ENCODE results near the gene HAT1. TPM values are rescaled to one million over a fixed set of nuclear protein-coding genes. Genes with fewer than 3 reads are reported as not detected.
"Not testable (repeated sequence)": the region's sequence is repeated elsewhere in the genome, so short reads cannot be mapped to it uniquely, and the experiment has no call there.

The HAT1 gene
- total RNA-seq, 1 donor from 2014 or later: 32.7 TPM

DNA sequence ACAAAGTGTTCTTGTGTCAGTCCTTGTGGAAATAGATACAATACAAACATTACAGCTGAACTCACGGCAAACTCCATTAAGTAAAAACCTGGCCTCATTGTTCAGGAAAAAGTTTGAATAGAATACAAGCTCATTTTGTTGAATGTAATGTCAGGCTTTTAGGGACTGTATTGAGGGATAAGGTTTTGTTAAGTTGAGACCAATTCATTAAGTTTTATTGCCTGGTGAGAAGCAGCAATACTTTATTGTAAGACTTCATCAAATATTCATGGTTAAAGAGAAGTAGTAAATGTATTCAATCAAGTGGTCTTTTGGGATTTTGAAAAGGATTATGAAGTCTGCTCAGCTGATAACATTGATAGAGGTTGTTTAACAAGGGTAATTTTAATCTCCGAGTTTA, 42.0 kb downstream of the HAT1 start:
- intact Hi-C loops (cut with DNase I): no loop called here
- no peak for DNase-seq (ENCODE audit: low spot score)

GRCh38 chr2:171965238-171965637, 43.0 kb downstream of the HAT1 start:
- no peak for DNase-seq (ENCODE audit: low spot score)
- intact Hi-C loops (cut with DNase I): no loop called here

DNA sequence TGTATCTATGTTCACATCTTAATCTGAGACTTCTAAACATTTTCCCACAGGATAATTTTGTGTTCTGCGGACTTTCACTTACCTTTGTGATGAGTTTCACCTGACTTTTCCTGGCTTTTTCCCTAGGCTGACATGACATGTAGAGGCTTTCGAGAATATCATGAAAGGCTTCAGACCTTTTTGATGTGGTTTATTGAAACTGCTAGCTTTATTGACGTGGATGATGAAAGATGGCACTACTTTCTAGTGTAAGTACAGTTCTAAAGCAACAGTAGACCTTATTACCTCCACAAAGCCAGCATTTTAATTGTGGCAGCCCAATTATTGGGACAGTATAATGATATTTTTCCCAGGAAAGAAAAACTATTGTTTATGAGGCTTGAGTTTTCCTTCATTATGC, 43.4 kb downstream of the HAT1 start:
- intact Hi-C loops (cut with DNase I): no loop called here
- no peak for DNase-seq (ENCODE audit: low spot score)

DNA sequence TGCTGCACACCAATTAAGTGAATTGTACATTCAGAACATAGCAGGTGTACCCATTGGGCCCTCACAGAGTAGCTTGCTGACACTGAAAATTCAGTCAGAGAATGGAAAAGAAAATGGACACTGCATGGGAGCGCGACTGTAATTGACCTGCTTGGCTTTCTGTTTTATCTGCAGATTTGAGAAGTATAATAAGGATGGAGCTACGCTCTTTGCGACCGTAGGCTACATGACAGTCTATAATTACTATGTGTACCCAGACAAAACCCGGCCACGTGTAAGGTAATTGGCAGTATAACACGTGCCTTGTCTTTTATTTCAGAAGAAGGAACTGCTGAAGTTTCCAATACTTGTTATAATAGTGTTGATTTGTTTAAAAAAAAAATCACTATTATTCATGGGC, 44.0 kb downstream of the HAT1 start:
- intact Hi-C loops (cut with DNase I): no loop called here
- DNase-seq (ENCODE audit: low spot score): no peak

DNA sequence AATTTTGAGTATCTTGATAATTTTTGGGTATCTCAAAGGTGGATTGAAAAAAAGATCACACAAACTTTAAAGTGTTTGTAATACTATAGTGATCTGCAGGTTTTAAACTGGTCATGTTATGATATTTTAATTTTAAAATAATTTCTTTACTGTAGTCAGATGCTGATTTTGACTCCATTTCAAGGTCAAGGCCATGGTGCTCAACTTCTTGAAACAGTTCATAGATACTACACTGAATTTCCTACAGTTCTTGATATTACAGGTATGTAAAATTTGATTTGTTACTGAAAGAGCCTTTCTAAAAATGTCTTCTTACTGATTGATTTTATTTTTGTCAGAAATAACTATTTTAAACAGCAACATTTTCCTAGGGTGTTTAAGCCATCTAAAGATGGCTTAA, 44.4 kb downstream of the HAT1 start:
- intact Hi-C loops (cut with DNase I): no loop called here
- DNase-seq (ENCODE audit: low spot score): no peak

DNA sequence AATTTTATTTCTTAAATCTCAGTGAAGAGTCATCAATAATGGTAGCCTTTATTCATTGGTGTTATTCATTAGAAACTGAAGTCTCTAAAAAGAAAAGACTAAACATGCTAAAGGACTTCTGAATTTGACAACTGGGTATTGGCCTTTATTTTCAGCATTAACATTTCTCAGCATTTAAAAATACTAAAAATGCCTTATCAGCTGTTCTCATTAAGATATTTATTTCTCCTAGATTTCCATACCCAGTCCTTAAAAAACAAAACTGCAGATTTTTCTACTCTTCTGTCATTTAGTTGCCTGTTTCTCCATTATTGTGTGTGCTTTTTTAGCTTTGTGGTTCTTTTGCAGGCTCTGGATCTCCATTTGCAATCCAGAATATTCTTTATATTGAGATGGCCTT, 46.2 kb downstream of the HAT1 start:
- intact Hi-C loops (cut with DNase I): no loop called here
- DNase-seq (ENCODE audit: low spot score): no peak

GRCh38 chr2:171972329-171972982, 50.2 kb downstream of the HAT1 start:
- no peak for DNase-seq (ENCODE audit: low spot score)
- intact Hi-C loops (cut with DNase I): no loop called here

DNA sequence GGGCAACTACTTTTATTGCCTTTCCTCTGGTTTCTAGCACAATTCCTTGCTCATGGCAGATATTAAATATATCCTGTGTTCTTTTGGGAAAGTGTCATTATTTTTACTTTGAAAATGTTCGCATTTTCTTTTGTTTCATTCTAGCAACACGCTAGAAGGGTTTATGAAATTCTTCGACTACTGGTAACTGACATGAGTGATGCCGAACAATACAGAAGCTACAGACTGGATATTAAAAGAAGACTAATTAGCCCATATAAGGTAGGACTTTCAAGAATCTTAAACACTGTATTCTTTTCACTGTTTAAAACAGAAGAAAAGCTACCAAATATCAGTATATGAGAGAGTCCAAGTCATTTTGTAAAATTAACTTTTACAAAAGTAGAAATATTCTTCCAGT, 56.8 kb downstream of the HAT1 start:
- intact Hi-C loops (cut with DNase I): no loop called here

GRCh38 chr2:171983924-171984323, 61.7 kb downstream of the HAT1 start:
- intact Hi-C loops (cut with DNase I): not testable (repeated sequence)

More for the DNA sequence above, 56.8 kb downstream of the HAT1 start:
- no peak for DNase-seq (ENCODE audit: low spot score)

DNA sequence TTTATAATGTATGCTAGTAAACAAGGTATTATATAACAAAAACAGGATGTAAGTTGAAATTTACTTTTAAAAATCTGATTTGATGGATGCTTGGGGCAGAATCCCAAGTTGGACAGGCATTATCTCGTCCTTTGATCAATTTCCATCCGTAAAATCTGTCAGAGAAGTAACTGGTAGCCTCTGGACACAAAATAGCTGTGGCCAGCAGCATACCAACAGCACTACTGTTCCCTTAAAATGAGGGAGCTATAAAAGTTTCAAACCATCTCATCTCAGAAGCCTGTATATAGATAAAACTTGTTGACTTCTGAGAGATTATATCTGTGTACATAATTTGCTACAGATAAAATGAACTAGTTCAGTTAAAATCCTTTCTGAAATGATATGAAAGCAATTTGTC, 62.8 kb downstream of the HAT1 start:
- intact Hi-C loops (cut with DNase I): no loop called here
- no peak for DNase-seq (ENCODE audit: low spot score)

More at GRCh38 chr2:171983924-171984323, 61.7 kb downstream of the HAT1 start:
- DNase-seq (ENCODE audit: low spot score): not testable (repeated sequence)

DNA sequence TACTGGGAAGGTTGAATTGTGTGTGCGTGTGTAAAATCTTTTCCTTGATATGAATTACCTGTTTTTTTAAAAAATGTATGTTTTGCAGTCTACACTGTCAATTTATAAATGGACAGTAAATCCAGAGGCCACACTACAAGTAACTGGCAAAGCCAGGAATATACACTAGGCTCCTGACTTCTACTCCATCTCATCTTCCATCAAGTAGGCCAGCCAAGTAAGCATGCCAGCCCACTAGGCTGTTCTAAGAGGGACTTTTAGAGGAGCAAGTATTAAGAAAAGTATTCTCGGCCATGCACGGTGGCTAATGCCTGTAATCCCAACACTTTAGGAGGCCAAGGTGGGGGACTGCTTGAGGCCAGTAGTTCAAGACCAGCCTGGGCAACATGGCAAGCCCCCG, 64.5 kb downstream of the HAT1 start:
- DNase-seq (ENCODE audit: low spot score): no peak
- intact Hi-C loops (cut with DNase I): no loop called here

GRCh38 chr2:171991027-171991426, 68.8 kb downstream of the HAT1 start:
- DNase-seq (ENCODE audit: low spot score): no peak
- intact Hi-C loops (cut with DNase I): no loop called here

DNA sequence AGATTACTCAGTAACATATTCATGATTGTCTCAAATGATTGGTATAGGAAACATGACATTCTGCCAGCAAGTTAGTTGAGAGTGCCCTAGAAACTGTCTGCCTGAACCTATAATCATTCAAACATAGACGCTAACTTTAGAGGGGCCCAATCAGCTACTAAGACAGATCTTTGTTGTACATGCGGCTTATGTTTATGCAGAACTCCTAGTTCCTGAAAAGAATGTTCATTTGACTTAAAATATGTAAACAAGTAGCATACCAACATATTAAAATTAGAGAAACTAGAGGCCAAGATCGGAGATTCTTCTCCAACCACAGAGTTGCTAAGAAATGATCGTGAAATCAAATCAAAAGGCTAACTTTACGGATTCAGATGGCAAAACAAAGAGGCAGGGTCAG, 73.3 kb downstream of the HAT1 start:
- intact Hi-C loops (cut with DNase I): no loop called here
- no peak for DNase-seq (ENCODE audit: low spot score)

GRCh38 chr2:171996021-171996420, 73.8 kb downstream of the HAT1 start:
- intact Hi-C loops (cut with DNase I): no loop called here
- DNase-seq (ENCODE audit: low spot score): no peak

DNA sequence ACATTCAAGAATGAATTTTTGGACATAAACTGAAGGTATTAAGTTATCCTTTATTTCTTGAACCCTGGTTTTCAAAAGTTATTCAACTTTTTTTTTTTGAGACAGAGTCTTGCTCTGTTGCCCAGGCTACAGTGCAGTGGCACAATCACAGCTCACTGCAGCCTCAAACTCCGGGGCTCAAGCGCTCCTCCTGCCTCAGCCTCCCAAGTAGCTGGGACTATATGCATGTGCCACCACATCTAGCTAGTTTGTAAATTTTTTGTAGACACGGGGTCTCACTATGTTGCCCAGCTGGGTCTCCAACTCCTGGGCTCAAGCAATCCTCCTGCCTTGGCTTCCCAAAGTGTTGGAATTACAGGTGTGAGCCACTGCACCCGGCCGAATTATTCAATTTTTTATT, 74.8 kb downstream of the HAT1 start:
- intact Hi-C loops (cut with DNase I); DNase-seq (ENCODE audit: low spot score): not testable (repeated sequence)

- intact Hi-C loops (cut with DNase I): no loop called here
- DNase-seq (ENCODE audit: low spot score): no peak
Observed at GRCh38 chr2:171999161-171999560, 76.9 kb downstream of the HAT1 start.

DNA sequence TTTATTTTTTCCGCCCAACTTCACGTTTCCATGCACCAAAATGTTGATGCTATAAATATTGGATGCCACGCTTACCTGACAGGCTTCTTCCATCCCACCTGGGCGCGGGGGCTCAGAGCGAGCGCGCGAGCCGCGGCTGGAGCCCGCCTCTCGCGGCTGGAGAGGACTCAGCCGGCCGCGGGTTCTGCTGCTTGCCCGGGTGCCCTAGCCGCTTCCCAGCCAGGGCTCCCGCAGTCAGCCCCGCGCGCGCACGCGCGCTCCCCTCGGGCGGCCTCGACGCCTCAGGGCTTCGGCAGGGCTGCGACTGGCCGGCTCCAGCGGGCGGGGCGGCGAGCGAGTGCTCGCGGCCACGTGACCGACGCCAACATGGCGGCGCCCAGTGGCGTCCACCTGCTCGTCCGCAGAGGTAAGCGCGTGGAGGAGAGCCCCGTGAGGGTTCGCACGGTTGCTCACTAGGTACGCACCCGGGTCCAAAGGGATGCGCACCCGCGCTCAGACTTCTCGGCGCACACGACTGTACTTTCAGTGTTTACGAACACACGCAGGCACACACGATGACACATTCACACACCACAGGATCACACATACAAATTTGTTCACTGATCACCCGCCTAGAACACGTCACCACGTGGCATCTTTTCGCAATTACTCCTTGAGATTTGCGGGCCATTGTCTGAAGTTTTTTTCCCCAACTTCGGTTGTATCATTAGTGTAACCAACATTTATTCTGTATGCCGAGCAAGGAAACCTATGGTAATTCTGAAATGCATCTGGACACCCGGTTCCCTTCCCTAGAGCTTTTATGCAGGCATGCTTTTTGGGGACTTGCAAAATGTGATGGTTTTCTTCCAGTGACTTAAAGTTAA, 77.6 kb downstream of the HAT1 start, which contains the start of gene METAP1D:
Gene METAP1D, plus strand, starts transcription at position 350 of the 866 bp plus-strand sequence. Its CDS starts 17 bp downstream, at position 367.
- intact Hi-C loops (cut with DNase I): loop anchor here (5.0 kb wide), 1 partner anchor 82 kb away; no protein-coding TSS in a partner anchor
- DNase-seq (ENCODE audit: low spot score): peak; percentile 95

DNA sequence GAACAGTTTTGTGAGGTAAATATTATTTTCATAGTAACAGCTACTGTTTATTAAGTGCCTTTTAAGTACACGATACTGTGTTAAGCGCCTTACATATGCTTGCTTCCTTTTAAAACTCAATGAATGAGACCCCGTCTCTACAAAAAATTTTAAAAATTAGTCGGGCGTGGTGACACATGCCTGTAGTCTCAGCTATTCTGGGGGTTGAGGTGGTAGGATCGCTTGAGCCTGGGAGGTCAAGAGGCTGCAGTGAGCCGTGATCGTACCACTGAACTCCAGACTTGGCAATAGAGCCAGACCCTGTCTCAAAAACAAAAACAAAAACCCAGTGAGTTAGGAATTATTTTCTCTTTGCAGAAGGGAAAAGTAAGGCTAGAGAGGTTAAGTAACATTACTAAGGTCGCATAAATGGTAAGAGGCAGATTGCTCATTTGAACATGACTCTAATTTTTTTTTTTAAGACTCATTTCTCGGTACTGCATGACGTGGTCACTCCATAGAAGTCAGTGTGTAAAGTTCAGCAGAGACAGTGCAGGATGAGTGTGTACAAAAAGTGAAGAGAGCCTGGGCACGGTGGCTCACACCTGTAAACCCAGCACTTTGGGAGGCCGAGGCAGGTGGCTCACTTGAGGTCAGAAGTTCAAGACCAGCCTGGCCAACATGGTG, 78.6 kb downstream of the HAT1 start:
- DNase-seq (ENCODE audit: low spot score): no peak
- intact Hi-C loops (cut with DNase I): loop anchor here (5.0 kb wide), 1 partner anchor 81 kb away; no protein-coding TSS in a partner anchor

DNA sequence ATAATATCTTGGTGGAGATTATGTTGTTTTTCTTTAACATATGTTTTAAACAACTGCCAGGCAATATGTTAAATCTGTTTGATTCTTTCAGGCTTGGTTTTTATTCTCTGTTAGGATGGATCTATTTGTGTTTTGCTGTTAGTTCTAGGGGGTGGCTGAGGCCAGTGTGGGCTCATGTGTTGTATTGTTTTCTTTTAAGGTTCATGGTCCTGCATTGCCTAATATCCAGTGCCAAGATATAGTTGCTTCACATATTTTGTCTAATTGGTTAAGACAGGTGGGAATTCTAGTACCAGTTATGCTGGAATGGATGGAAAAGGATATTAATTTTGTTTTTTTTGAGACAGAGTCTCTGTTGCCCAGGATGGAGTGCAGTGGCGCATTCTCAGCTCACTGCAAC, 85.1 kb downstream of the HAT1 start:
- no peak for DNase-seq (ENCODE audit: low spot score)
- intact Hi-C loops (cut with DNase I): no loop called here

DNA sequence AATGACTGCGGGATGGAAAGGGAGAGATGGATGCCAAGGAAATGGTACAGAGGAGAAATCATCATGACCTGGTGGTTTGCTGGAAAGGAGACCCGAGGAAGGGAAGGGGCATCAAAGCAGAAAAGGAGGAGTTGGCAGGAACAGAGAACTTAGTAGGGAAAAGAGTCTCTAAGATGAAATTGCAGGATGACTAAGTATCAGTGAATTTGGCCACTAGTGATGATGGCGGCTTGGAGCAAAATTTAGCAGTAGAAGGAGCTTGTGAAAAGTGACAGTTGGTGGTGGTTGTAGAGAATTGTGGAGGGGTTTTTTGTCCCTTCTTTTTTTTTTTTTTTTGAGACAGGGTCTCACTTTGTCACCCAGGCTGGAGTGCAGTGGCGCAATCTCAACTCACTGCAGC, 87.6 kb downstream of the HAT1 start:
- intact Hi-C loops (cut with DNase I): no loop called here
- no peak for DNase-seq (ENCODE audit: low spot score)
